Kidney epithelial cell (primary cell): ENCODE measurements around the gene SEM1. TPM values are rescaled to one million over a fixed set of nuclear protein-coding genes. Genes with fewer than 3 reads are reported as not detected.
"Not testable (repeated sequence)": the region's sequence is repeated elsewhere in the genome, so short reads cannot be mapped to it uniquely, and the experiment has no call there.

Source experiments
- DNase-seq: peaks from one replicate; pipeline ENCODE4 v3.0.0-alpha.2; 2010; ENCODE audit warnings: low read depth
- H3K27me3 ChIP-seq: 2 replicates; pipeline ENCODE4 v1.6.0; 2011; ENCODE audit warnings: low read length; ENCODE audit not compliant: control insufficient read depth, insufficient read depth
- H3K36me3 ChIP-seq: 2 replicates; pipeline ENCODE4 v1.5.1; 2011; ENCODE audit warnings: low read length; ENCODE audit not compliant: control insufficient read depth, insufficient read depth
- H3K4me3 ChIP-seq: 2 replicates; pipeline ENCODE4 v1.5.1; 2011; ENCODE audit warnings: low read depth, mild to moderate bottlenecking, control low read depth, low read length
- total RNA-seq: library from RNA; depleted of rRNA; stranded (reverse); fragments of >200 nt; gene quantifications from 2 replicates; pipeline ENCODE4 v1.2.3, GENCODE V29; 2015
- TF ChIP-seq, protein P1 (sequence below): IDR thresholded peaks from 2 replicates; pipeline ENCODE4 v1.5.1; 2011; ENCODE audit warnings: mild to moderate bottlenecking, moderate library complexity, low read length, control low read depth, inconsistent platforms; ENCODE audit not compliant: insufficient read depth, poor library complexity, severe bottlenecking

Gene SEM1
- total RNA-seq, 1 donor from 2014 or later = 17.6 TPM

GRCh38 chr7:96710544-96710943 is 898 bp upstream of the SEM1 start:
- no peaks in the 10 kb centered on the region for H3K36me3 ChIP-seq
- H3K4me3 ChIP-seq = no peak overlapping the region
- H3K27me3 ChIP-seq = no peaks in the 10 kb centered on the region
- TF ChIP-seq, protein P1, sequence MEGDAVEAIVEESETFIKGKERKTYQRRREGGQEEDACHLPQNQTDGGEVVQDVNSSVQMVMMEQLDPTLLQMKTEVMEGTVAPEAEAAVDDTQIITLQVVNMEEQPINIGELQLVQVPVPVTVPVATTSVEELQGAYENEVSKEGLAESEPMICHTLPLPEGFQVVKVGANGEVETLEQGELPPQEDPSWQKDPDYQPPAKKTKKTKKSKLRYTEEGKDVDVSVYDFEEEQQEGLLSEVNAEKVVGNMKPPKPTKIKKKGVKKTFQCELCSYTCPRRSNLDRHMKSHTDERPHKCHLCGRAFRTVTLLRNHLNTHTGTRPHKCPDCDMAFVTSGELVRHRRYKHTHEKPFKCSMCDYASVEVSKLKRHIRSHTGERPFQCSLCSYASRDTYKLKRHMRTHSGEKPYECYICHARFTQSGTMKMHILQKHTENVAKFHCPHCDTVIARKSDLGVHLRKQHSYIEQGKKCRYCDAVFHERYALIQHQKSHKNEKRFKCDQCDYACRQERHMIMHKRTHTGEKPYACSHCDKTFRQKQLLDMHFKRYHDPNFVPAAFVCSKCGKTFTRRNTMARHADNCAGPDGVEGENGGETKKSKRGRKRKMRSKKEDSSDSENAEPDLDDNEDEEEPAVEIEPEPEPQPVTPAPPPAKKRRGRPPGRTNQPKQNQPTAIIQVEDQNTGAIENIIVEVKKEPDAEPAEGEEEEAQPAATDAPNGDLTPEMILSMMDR = no peak
- no peak for DNase-seq

GRCh38 chr7:96708872-96709271 is 774 bp downstream of the SEM1 start:
- DNase-seq = no peak
- no peaks in the 10 kb centered on the region for H3K27me3 ChIP-seq
- H3K4me3 ChIP-seq = peak overlapping the region; percentile 88
- no peaks in the 10 kb centered on the region for H3K36me3 ChIP-seq
- TF ChIP-seq, protein P1 = no peak

- Histone ChIP-seq H3K36me3 (no peaks in the 10 kb centered on the region), H3K4me3 (peak overlapping the region; percentile 88), H3K27me3 (no peaks in the 10 kb centered on the region)
- no peak for DNase-seq
- TF ChIP-seq, protein P1 = no peak
Measured at GRCh38 chr7:96707901-96708774, 1.5 kb downstream of the SEM1 start.

DNA sequence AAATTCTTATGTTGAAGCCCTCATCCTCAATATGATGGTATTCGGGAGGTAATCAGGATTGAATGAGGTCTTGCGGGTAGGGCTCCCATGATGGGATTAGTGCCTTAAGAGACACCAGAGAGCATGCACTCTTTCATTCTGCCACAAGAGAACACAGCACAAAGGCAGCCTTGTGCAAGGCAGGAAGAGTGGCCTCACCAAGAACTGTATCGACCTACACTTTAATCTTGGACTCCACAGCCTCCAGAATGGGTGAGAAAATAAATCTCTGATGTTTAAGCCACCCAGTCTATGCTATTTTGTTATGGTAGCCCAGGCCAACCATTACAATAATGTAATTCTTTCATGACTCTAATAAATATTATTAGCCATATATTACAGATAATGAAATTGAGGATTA is 8.4 kb downstream of the SEM1 start:
- no peaks in the 10 kb centered on the region for H3K27me3 ChIP-seq
- TF ChIP-seq, protein P1 = no peak
- no peaks in the 10 kb centered on the region for H3K36me3 ChIP-seq
- DNase-seq = no peak
- H3K4me3 ChIP-seq = no peak overlapping the region

GRCh38 chr7:96700516-96700915 is 9.1 kb downstream of the SEM1 start:
- H3K27me3 ChIP-seq = no peaks in the 10 kb centered on the region
- TF ChIP-seq, protein P1 = no peak
- DNase-seq = no peak

DNA sequence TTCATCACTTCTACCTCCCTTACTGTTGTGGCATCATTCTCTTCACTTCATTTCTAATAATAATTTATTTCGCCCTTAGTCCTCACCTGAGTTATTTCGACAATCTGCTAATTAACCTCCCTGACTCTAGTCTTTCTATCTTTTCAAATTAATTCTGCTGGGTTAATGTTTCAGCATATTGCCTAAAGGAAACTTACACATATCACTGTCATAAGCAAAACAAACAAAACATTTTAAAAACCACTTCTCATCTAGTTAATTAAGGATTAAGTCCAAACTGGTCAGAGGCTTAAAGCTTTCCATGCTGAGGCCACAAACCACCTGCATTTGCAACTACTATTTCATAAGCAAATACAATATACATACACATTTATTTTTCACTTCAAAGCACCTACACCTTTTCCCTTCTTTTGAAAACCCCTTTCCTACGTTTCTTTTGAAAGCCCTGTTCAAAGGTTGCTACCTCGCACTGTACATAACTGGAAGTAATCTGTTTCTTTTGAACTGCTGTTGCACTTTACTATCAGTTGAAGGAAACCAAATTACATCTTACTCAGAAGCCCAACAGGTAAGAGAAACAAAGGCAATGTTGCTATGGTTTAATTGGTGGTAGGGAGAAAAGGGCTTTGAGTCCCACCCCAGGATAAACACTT is 10.3 kb downstream of the SEM1 start:
- Histone ChIP-seq H3K4me3 (no peak overlapping the region), H3K27me3 (no peaks in the 10 kb centered on the region), H3K36me3 (no peaks in the 10 kb centered on the region)
- DNase-seq = no peak
- TF ChIP-seq, protein P1 = no peak

More at GRCh38 chr7:96700516-96700915, 9.1 kb downstream of the SEM1 start:
- H3K4me3 ChIP-seq = no peak overlapping the region
- no peaks in the 10 kb centered on the region for H3K36me3 ChIP-seq

DNA sequence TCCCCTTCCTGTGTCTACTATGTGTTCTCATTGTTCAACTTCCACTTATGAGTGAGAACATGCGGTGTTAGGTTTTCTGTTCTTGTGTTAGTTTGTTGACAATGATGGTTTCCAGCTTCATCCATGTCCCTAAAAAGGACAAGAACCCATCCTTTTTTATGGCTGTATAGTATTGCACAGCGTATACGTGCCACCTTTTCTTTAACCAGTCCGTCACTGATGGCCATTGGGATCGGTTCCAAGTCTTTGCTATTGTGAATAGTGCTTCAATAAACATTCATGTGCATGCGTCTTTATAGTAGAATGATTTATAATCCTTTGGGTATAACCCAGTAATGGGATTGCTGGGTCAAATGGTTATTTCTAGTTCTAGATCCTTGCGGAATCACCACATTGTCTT is 11.2 kb downstream of the SEM1 start:
- not testable (repeated sequence) for H3K36me3 ChIP-seq, H3K4me3 ChIP-seq, H3K27me3 ChIP-seq, DNase-seq
